HG03439 (cell line): Measurements from ENCODE around the gene VPS16.
A peak's percentile ranks its signal among the peaks of the same experiment; 100 is the strongest.

ENCODE experiments used
- ATAC-seq: cut with Tn5 transposase; IDR thresholded peaks from one replicate; pipeline ENCODE4 v1.9.1; 2021; ENCODE audit warnings: mild to moderate bottlenecking, moderate library complexity; ENCODE audit not compliant: unreplicated experiment

The VPS16 gene

GRCh38 chr20:2840138-2840966 is at the start of gene VPS16, which contains the start of gene PCED1A:
Gene VPS16 (plus strand): TSS chr20:2840745. CDS start chr20:2840775, 30 bp downstream.
Gene PCED1A (minus strand): TSS chr20:2840655. CDS start chr20:2839912, 743 bp downstream.
- ATAC-seq: peak; percentile 99

GRCh38 chr20:2793471-2793870 is 47.1 kb upstream of the VPS16 start:
- ATAC-seq: no peak

- ATAC-seq: no peak
Measured at GRCh38 chr20:2794202-2794748, 46.3 kb upstream of the VPS16 start.

GRCh38 chr20:2794866-2795447 is 45.6 kb upstream of the VPS16 start:
- no peak for ATAC-seq

- no peak for ATAC-seq
Measured at GRCh38 chr20:2795451-2795850, 45.1 kb upstream of the VPS16 start.

- no peak for ATAC-seq
Measured at GRCh38 chr20:2796011-2796660, 44.4 kb upstream of the VPS16 start.

GRCh38 chr20:2797136-2797983 is 43.2 kb upstream of the VPS16 start:
- ATAC-seq: no peak

GRCh38 chr20:2798095-2798805 is 42.3 kb upstream of the VPS16 start:
- no peak for ATAC-seq

- no peak for ATAC-seq
Measured at GRCh38 chr20:2798814-2799213, 41.7 kb upstream of the VPS16 start.

GRCh38 chr20:2799271-2799670 is 41.3 kb upstream of the VPS16 start:
- ATAC-seq: no peak

- no peak for ATAC-seq
Measured at GRCh38 chr20:2799688-2800520, 40.6 kb upstream of the VPS16 start.

- no peak for ATAC-seq
Measured at GRCh38 chr20:2800521-2801285, 39.8 kb upstream of the VPS16 start, which contains the start of gene CPXM1. Gene CPXM1 (minus strand): TSS chr20:2800627. CDS start chr20:2800572, 55 bp downstream.

- ATAC-seq: no peak
Measured at GRCh38 chr20:2801286-2801728, 39.2 kb upstream of the VPS16 start.

- ATAC-seq: no peak
Measured at GRCh38 chr20:2804041-2804828, 36.3 kb upstream of the VPS16 start.

- no peak for ATAC-seq
Measured at GRCh38 chr20:2804852-2805688, 35.5 kb upstream of the VPS16 start.

- no peak for ATAC-seq
Measured at GRCh38 chr20:2805689-2806350, 34.7 kb upstream of the VPS16 start.
